Brain microvascular endothelial cell (primary cell): ENCODE measurements around the gene THSD4.

Source experiments
- DNase-seq: peaks from one replicate; pipeline ENCODE4 v3.0.0-alpha.2; 2020
- H3K27ac ChIP-seq: fragments of 250-450 bp; sonication (Bioruptor Pico); 2 replicates; pipeline ENCODE4 v1.5.1; 2020; ENCODE audit warnings: mild to moderate bottlenecking, moderate library complexity
- H3K27me3 ChIP-seq: fragments of 250-450 bp; sonication (Bioruptor Pico); replicated peaks from 2 replicates; pipeline ENCODE4 v1.5.1; 2020; ENCODE audit warnings: mild to moderate bottlenecking
- H3K36me3 ChIP-seq: fragments of 250-450 bp; sonication (Bioruptor Pico); replicated peaks from 2 replicates; pipeline ENCODE4 v1.5.1; 2020; ENCODE audit warnings: mild to moderate bottlenecking
- H3K4me3 ChIP-seq: 2 replicates; pipeline ENCODE4 v1.5.1; 2011; ENCODE audit warnings: low read depth, mild to moderate bottlenecking, control low read depth, low read length, moderate library complexity
- in situ Hi-C: cut with HindIII; loops from 2 replicates; pipeline ENCODE4 v1.10.0; 2017; ENCODE audit warnings: low sequenced_read_pairs, low pct_ligation_motif_present
- TF ChIP-seq, protein P1 (sequence below): IDR thresholded peaks from 2 replicates; pipeline ENCODE4 v1.5.1; 2011; ENCODE audit warnings: low read depth, mild to moderate bottlenecking, moderate library complexity, low read length, control low read depth, inconsistent platforms; ENCODE audit errors: missing control alignments

THSD4 gene

GRCh38 chr15:71387810-71388209 lies 272.5 kb downstream of the THSD4 start:
- TF ChIP-seq, protein P1, sequence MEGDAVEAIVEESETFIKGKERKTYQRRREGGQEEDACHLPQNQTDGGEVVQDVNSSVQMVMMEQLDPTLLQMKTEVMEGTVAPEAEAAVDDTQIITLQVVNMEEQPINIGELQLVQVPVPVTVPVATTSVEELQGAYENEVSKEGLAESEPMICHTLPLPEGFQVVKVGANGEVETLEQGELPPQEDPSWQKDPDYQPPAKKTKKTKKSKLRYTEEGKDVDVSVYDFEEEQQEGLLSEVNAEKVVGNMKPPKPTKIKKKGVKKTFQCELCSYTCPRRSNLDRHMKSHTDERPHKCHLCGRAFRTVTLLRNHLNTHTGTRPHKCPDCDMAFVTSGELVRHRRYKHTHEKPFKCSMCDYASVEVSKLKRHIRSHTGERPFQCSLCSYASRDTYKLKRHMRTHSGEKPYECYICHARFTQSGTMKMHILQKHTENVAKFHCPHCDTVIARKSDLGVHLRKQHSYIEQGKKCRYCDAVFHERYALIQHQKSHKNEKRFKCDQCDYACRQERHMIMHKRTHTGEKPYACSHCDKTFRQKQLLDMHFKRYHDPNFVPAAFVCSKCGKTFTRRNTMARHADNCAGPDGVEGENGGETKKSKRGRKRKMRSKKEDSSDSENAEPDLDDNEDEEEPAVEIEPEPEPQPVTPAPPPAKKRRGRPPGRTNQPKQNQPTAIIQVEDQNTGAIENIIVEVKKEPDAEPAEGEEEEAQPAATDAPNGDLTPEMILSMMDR: no peak
- no peak for DNase-seq

DNA sequence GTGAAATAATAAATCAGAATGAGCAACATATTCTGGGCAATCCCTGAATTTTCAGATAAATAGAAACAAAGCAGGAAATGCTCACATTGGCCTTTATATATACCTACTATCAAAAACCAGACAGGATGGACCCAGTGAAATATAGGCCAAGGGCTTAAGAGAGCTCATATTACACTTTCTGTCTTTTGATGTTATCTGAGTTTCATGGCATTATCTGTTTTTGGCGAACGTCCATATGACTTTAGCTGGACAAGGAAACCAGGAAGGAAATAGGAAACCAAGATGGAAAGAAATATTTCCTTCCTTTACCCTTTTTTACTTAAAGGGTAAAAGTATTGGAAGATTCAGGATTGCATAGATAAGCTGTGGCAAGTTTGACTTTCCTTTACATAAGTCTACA lies 274.8 kb downstream of the THSD4 start:
- H3K27ac ChIP-seq: no peak overlapping the region
- TF ChIP-seq, protein P1: no peak
- H3K36me3 ChIP-seq: no peaks in the 10 kb centered on the region
- in situ Hi-C loops: no loop called here
- H3K27me3 ChIP-seq: no peaks in the 10 kb centered on the region
- no peak for DNase-seq
- no peak overlapping the region for H3K4me3 ChIP-seq

More at GRCh38 chr15:71387810-71388209, 272.5 kb downstream of the THSD4 start:
- no peak overlapping the region for H3K4me3 ChIP-seq
- H3K36me3 ChIP-seq: no peaks in the 10 kb centered on the region
- in situ Hi-C loops: no loop called here
- H3K27ac ChIP-seq: no peak overlapping the region
- no peaks in the 10 kb centered on the region for H3K27me3 ChIP-seq

- no peak overlapping the region for H3K27ac ChIP-seq
- no peaks in the 10 kb centered on the region for H3K27me3 ChIP-seq
- TF ChIP-seq, protein P1: no peak
- in situ Hi-C loops: no loop called here
- H3K36me3 ChIP-seq: no peaks in the 10 kb centered on the region
- DNase-seq: no peak
- no peak overlapping the region for H3K4me3 ChIP-seq
Measured at GRCh38 chr15:71391421-71392088, 276.3 kb downstream of the THSD4 start.

DNA sequence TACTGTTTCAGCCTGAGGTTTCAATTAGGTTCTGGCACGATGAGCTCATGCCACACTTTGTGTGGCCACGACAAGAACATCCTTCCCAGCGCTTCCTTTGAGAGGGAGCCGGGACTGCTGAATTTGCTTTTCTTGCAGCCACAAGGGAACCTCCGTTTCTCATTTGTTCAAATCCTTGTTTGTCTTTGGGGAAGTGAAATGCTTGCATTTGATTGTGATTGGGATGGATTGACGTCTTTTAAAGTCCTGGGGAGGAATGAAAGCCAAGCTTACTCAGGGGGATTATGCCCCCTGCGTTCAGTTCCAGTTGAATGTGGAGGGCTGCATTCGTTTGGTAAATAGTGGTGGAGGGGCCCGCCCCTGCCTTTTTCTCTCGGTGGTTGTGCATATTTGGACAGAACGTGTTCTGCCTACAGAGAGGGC lies 277.6 kb downstream of the THSD4 start:
- Histone ChIP-seq H3K4me3 (no peak overlapping the region), H3K27ac (no peak overlapping the region), H3K36me3 (no peaks in the 10 kb centered on the region), H3K27me3 (no peaks in the 10 kb centered on the region)
- in situ Hi-C loops: no loop called here
- TF ChIP-seq, protein P1: no peak
- DNase-seq: no peak

- Histone ChIP-seq H3K27ac (no peak overlapping the region), H3K27me3 (no peaks in the 10 kb centered on the region), H3K4me3 (no peak overlapping the region), H3K36me3 (no peaks in the 10 kb centered on the region)
- in situ Hi-C loops: no loop called here
- TF ChIP-seq, protein P1: no peak
- DNase-seq: no peak
Measured at GRCh38 chr15:71393383-71393782, 278.1 kb downstream of the THSD4 start.

DNA sequence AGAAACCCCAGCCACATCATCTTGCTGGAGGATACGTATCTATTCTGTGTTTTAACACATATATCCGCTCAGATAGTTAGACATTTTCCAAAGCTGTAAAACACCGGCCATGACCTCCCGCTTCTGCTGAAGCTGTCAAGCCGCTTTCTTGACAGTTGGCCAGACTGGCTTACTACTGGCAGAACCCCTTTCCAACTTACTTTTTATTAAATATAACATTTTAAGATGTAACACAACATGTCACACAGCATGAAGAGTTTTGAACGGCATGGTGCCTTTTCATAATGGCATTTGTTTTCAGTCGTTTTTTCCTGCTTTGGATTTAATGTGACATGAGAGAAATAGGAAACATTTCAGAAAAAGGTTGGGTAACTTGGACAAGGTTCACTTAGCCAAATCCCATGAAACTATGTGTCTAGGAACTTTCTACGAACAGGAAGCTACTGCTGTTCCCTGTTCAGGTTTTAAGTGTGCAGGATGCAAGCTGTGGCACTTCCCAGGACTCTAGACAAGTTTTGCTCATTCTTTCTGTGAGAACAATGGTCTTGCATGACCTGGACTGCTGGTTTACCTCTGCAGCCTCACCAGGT lies 281.4 kb downstream of the THSD4 start:
- no peaks in the 10 kb centered on the region for H3K36me3 ChIP-seq
- H3K27ac ChIP-seq: no peak overlapping the region
- H3K27me3 ChIP-seq: no peaks in the 10 kb centered on the region
- TF ChIP-seq, protein P1: no peak
- no peak for DNase-seq
- H3K4me3 ChIP-seq: no peak overlapping the region
- in situ Hi-C loops: no loop called here
